ENCODE measurements around the gene NOLC1.
A peak's percentile ranks its signal among the peaks of the same experiment; 100 is the strongest.

Gene NOLC1

DNA sequence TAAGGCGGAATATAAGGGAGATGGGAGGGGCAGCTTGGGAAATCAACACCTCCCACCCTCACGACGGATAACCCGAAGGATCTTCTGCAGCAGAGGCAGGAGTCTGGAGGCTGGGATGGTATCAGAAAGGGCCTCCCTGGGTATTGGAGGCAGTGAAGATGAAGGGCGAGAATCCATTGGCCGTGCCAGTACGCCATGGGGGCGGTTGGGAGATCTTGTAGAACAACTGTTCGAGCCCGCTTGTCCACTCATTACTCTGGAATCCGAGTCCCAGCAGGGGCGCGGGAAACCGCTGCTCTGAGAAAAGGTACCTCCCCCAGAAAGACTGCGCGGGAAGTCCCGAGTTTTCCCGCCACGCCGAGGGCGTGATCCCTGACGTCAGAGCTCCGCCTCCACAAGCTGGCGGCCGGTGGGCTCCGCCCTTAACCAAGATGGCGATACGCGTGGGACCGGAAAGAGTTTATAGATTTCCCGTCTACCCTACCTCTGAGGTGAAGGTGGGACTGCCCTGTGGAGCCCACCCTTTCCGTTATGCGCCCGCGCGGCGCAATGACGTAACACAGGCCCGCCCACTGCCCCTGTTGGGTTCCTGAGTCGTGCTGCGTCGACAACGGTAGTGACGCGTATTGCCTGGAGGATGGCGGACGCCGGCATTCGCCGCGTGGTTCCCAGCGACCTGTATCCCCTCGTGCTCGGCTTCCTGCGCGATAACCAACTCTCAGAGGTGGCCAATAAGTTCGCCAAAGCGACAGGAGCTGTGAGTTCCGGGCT is at the start of gene NOLC1:
NOLC1 (plus strand) TSS at position 616 of the 771 bp plus-strand sequence; CDS start at position 638, 22 bp downstream.
- DNase-seq (ENCODE audit: low spot score): peak; percentile 99

DNA sequence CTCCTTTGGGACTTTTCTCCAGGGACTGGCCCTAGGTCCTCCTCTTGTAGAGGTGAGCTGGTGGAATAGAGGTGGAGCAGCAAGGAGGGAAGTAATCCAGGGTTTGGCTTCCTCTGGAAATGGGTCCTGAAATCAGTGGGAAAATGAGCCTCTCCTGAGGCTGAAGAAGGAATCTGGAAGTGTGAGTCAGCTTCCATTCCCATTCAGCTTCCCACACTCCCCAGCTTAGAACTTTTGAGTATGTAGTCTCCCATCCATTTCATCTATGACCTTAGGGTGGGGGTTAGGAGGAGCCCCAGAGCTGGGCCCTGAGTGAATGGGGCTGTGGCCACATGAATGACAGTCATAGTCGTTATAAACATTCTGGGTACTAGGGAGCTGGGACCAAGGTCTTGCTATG is 49.8 kb upstream of the NOLC1 start:
- DNase-seq (ENCODE audit: low spot score): no peak

GRCh38 chr10:102106998-102107397 is 45.2 kb upstream of the NOLC1 start:
- DNase-seq (ENCODE audit: low spot score): no peak

GRCh38 chr10:102109166-102110116 is 42.7 kb upstream of the NOLC1 start:
- no peak for DNase-seq (ENCODE audit: low spot score)

GRCh38 chr10:102111276-102111675 is 40.9 kb upstream of the NOLC1 start:
- no peak for DNase-seq (ENCODE audit: low spot score)

DNA sequence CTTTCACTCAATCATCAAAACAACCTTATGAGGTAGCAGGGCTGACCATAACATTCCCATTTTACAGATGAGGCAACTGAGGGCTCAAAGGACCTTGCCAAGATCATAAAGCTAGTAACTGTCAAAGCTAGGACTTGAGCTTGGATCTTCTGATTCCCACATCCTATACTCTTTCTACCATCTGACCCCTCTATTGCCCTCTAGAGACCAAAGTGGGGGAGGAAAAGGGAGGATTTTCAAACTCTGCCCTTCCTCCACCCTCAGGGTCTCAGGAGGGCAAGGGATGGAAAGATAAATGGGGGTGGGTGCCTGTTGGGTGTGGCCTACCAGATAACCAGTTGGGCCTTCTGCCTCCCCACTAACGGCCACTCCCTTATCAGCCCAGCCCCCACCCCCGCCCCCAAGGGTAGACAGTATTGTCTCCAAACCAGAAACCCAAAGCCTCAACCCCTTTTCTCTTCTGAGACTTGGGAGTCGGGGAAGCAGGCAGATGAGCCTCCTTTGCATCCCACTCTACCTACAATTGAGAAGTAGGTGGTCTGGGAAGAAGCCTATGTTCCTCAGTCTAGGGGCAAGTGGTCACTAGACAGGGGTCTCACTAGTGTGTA is 39.9 kb upstream of the NOLC1 start:
- no peak for DNase-seq (ENCODE audit: low spot score)

- DNase-seq (ENCODE audit: low spot score): no peak
These were observed 38.8 kb upstream of the NOLC1 start for GRCh38 chr10:102113261-102113955.

- peak; percentile 68 for DNase-seq (ENCODE audit: low spot score)
These were observed 38.0 kb upstream of the NOLC1 start for GRCh38 chr10:102113956-102114857.

- DNase-seq (ENCODE audit: low spot score): peak; percentile 93
These were observed 37.1 kb upstream of the NOLC1 start for GRCh38 chr10:102114861-102115618.

DNA sequence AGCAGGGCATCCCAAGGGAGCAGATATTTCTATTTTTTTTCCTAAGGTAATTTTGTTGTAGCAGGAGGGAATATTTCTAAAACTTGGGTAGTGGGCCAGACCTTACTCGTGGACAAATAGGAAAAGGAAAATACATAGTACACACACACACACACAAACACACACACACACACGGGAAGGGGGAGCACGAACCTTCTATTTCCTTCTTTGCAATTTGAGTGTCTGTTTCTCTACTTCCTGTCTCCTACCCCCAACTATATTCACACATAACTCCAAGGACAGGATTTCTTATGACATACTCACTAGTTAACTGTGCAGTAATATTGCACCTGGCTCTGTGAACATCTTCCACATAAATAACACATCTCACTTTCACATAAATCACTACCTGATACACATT is 36.4 kb upstream of the NOLC1 start:
- no peak for DNase-seq (ENCODE audit: low spot score)

DNA sequence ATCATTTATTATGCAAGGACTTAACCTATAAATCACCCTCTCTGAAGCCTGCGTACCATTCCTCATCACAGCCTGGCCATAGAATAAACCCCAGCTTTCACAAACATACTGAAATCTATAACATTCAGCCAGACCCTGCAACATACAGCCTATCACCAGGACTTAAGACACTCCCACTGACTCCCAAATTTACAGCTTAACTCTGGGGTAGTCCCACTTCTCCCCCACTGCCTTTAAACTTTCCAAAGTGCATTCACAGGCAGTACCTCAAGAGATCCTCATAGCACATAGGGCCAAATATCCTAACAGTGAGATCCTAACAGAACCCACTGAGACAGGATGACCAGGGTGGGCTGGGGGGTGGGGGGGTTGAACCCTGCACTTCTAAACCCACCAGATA is 35.5 kb upstream of the NOLC1 start:
- no peak for DNase-seq (ENCODE audit: low spot score)

GRCh38 chr10:102117391-102118159 is 34.6 kb upstream of the NOLC1 start:
- DNase-seq (ENCODE audit: low spot score): peak; percentile 75

GRCh38 chr10:102118867-102119266 is 33.3 kb upstream of the NOLC1 start:
- DNase-seq (ENCODE audit: low spot score): peak; percentile 63

DNA sequence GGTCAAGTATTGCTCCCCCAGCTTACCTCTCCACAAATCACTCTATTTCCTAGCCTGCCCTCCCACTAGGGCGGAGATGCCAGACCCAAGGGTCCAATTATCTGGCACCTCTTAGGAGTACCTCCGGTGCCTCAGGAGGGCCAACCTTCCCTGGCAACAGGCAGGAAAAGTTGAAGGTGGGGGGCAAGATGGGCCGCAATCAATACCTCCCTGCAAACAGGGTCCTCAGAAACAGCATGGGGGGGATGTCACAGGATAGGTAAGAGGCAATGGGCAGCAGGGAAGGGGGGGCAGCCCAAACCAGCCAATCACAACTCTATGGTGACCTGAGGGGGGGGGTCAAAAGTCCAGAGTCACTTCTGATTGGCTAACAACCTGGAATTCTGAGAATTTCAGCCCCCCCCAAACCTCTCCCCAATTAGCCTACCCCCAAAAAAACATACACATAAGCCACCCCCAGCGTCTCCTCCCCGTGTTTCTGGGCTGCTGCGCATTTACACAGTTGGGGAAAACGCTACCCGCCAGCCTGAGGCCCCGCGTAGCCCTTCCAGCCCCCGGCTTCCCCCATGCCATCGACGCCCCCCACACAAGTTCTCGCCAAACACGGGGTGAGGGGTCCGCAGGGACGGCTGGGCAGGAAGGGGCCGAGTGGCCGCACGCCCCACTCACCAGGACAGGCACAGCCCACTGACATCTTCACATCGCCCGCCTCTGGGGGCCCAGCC is 32.6 kb upstream of the NOLC1 start:
- peak; percentile 71 for DNase-seq (ENCODE audit: low spot score)

- DNase-seq (ENCODE audit: low spot score): peak; percentile 92
These were observed 31.8 kb upstream of the NOLC1 start, which contains the start of gene LDB1 for GRCh38 chr10:102120142-102120990. Gene LDB1, minus strand, starts transcription at chr10:102120368. Its CDS starts 258 bp downstream, at chr10:102120110.

DNA sequence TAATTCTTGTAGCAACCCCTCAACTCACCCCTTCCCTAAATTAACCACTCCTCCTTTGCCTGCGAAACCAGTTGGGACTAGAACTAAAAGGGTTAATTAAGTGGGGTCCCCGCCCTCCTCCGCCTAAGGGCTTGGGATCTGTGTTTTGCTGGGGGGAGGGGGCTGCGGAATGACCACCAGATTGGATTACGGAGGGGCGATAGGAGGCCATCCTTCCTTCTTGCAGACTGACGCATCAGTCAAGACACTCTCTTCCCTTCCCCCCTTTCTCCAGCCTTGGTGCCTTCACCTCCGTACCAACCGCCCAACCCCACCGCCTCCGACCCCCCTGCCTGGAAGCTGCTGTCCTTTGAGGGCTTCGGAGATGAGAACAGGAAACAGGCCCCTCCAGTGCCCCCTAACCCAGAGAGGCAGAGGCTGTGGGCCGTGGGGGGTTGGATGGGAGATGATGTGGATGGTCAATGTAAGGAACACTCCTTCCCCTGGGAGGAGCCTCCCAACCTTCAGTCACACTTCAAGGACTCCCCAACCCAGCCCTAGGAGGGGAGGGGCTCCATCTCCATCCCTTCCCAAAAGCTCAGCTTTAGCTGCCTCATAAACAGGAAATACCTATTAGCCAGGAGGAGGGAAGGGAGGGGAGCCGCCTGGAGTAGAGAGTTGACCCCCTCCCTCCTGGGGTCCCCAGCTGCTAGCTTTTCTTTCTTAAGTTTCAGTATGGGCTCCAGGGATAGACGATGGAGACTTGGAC is 31.0 kb upstream of the NOLC1 start:
- peak; percentile 84 for DNase-seq (ENCODE audit: low spot score)
